Smooth muscle cell of the brain vasculature (primary cell): ENCODE data around the gene DUS3L.
"Not testable (repeated sequence)": the region's sequence is repeated elsewhere in the genome, so short reads cannot be mapped to it uniquely, and the experiment has no call there.

Experiments
- DNase-seq: peaks from one replicate; pipeline ENCODE4 v3.0.0-alpha.2; 2012; ENCODE audit warnings: low read depth, low spot score

DUS3L gene

GRCh38 chr19:5800361-5801270, 9.7 kb upstream of the DUS3L start:
- DNase-seq, result no peak

GRCh38 chr19:5799247-5800241, 8.6 kb upstream of the DUS3L start:
- DNase-seq, result no peak

GRCh38 chr19:5798244-5798643, 7.3 kb upstream of the DUS3L start:
- no peak for DNase-seq

- DNase-seq, result no peak
These were observed 4.5 kb upstream of the DUS3L start for GRCh38 chr19:5795382-5795919.

- DNase-seq, result no peak
These were observed 2.2 kb upstream of the DUS3L start for GRCh38 chr19:5793188-5793587.

- no peak for DNase-seq
These were observed 1.3 kb upstream of the DUS3L start for GRCh38 chr19:5792224-5792623.

- DNase-seq, result no peak
These were observed 941 bp downstream of the DUS3L start for GRCh38 chr19:5789886-5790558.

GRCh38 chr19:5789351-5789761, 1.6 kb downstream of the DUS3L start:
- DNase-seq, result no peak

- DNase-seq, result no peak
These were observed 2.5 kb downstream of the DUS3L start for GRCh38 chr19:5788422-5788821.

- DNase-seq, result no peak
These were observed 3.4 kb downstream of the DUS3L start for GRCh38 chr19:5787409-5788182.

- no peak for DNase-seq
These were observed 4.2 kb downstream of the DUS3L start for GRCh38 chr19:5786593-5787408.

GRCh38 chr19:5785423-5785822, 5.5 kb downstream of the DUS3L start:
- DNase-seq, result no peak

- no peak for DNase-seq
These were observed 6.3 kb downstream of the DUS3L start, which contains the start of gene PRR22 for GRCh38 chr19:5784581-5785147. PRR22 (minus strand) TSS chr19:5784746; CDS start chr19:5784660, 86 bp downstream.

- no peak for DNase-seq
These were observed 7.7 kb downstream of the DUS3L start for GRCh38 chr19:5782945-5783919.

GRCh38 chr19:5782322-5782721, 8.6 kb downstream of the DUS3L start:
- DNase-seq, result no peak

- not testable (repeated sequence) for DNase-seq
These were observed 10.0 kb downstream of the DUS3L start for GRCh38 chr19:5780916-5781315.

GRCh38 chr19:5778402-5778801, 12.6 kb downstream of the DUS3L start:
- no peak for DNase-seq

GRCh38 chr19:5775668-5776309, 15.2 kb downstream of the DUS3L start:
- no peak for DNase-seq
